Adrenal gland (tissue), 12 donors: Measurements from ENCODE around the gene THADA. TPM values are rescaled to one million over a fixed set of nuclear protein-coding genes. Genes with fewer than 3 reads are reported as not detected.

ENCODE experiments used
- DNase-seq, 7 donors: peaks; one replicate each; pipeline ENCODE4 v3.0.0-alpha.2; 2019 to 2020
- H3K27ac ChIP-seq, 5 donors: fragments of 200-600 bp; sonication (generic) in 4 of 5; 1 replicate in 3 of 5; 2 replicates in 2 of 5; pipeline versions ENCODE4 v1.5.1 to v1.8.0; 2016 to 2020; ENCODE audit warnings: mild to moderate bottlenecking in 1 of 5
- H3K27me3 ChIP-seq: fragments of 200-600 bp; 2 replicates; pipeline ENCODE4 v1.8.0; 2021
- H3K36me3 ChIP-seq, 2 donors: fragments of 200-600 bp; replicated peaks in 1 of 2; 1 replicate in 1 of 2; 2 replicates in 1 of 2; pipeline versions ENCODE4 v1.5.1 to v1.8.0; 2018 to 2022
- H3K4me1 ChIP-seq, 2 donors: fragments of 200-600 bp; replicated peaks in 1 of 2; 1 replicate in 1 of 2; 2 replicates in 1 of 2; pipeline versions ENCODE4 v1.5.1 to v1.8.0; 2018 to 2021
- H3K4me3 ChIP-seq, 4 donors: fragments of 200-600 bp; sonication (generic) in 3 of 4; one replicate each; pipeline ENCODE4 v1.5.1; 2016 to 2018
- H3K9me3 ChIP-seq, 3 donors: fragments of 200-600 bp; sonication (generic) in 1 of 3; replicated peaks in 1 of 3; 1 replicate in 2 of 3; 2 replicates in 1 of 3; pipeline versions ENCODE4 v1.5.1 to v1.8.0; 2016 to 2021
- POLR2A ChIP-seq, 2 donors: fragments of 450-650 bp; IDR thresholded peaks; one replicate each; pipeline ENCODE4 v1.6.1; 2017; ENCODE audit warnings: antibody characterized with exemption in 2 of 2, mild to moderate bottlenecking in 2 of 2, moderate library complexity in 1 of 2
- WGBS, 4 donors: extraction: QIAGEN DNeasy Blood & Tissue Kit in 2 of 4; methylation state at CpG; one replicate each; pipeline versions ENCODE4 v1.1.5 to v1.1.7; 2013 to 2017; 5-methylcytosine and 5-hydroxymethylcytosine counted together
- intact Hi-C, 2 donors: fragments of 100-400 bp; cut with DNase I; formaldehyde crosslinking; loops; one replicate each; pipeline versions ENCODE4 v1.14.1 to v1.15.0; 2022 to 2023
- polyA plus RNA-seq, 3 donors: library from polyadenylated mRNA; stranded (reverse); fragments of 200-250 nt in 2 of 3; fragments of 350-450 nt in 1 of 3; fragmentation: Illumina TruSeq in 1 of 3; extraction: RNeasy Lipid Tissue Mini Kit (QIAGEN cat#74804) in 1 of 3; gene quantifications; one replicate each; pipeline ENCODE4 v1.2.3, GENCODE V29; 2013 to 2014
- total RNA-seq, 9 donors: library from RNA; depleted of rRNA in 4 of 9; stranded (reverse); fragments of >200 nt in 4 of 9; fragments of 120-200 nt in 1 of 9; fragmentation: NEBNext Ultra II Directional in 1 of 9; extraction: Animal tissue kit (Norgen Biotek cat#: 25700) in 1 of 9; gene quantifications; one replicate each; pipeline versions ENCODE4 v1.1.0 to v1.2.4, GENCODE V29; 2013 to 2023
- TF ChIP-seq, protein P1 (sequence below), 6 experiments: fragments of 450-650 bp in 4 of 6; fragments of 200-600 bp in 2 of 6; sonication (generic) in 1 of 6; IDR thresholded peaks; 1 replicate in 5 of 6; 2 replicates in 1 of 6; pipeline versions ENCODE4 v1.5.1 to v1.8.0; 2016 to 2021; ENCODE audit warnings: antibody characterized with exemption in 6 of 6, mild to moderate bottlenecking in 2 of 6, moderate library complexity in 1 of 6
- donor health status: healthy with polysubstance abuse.
- donor health status: Bipolar disorder and iron deficiency.
- donor health status: DM: yes; HTN: yes; CAD: no.
- donor health status: DM: no; HTN: no; CAD: no.
- donor health status: DM: no; HTN: no; CAD: no.
- donor health status: DM: yes; HTN: yes; CAD: no.

THADA gene
- total and polyA plus RNA-seq, 12 donors: 14.1 to 38.4 (median 25.4) TPM

DNA sequence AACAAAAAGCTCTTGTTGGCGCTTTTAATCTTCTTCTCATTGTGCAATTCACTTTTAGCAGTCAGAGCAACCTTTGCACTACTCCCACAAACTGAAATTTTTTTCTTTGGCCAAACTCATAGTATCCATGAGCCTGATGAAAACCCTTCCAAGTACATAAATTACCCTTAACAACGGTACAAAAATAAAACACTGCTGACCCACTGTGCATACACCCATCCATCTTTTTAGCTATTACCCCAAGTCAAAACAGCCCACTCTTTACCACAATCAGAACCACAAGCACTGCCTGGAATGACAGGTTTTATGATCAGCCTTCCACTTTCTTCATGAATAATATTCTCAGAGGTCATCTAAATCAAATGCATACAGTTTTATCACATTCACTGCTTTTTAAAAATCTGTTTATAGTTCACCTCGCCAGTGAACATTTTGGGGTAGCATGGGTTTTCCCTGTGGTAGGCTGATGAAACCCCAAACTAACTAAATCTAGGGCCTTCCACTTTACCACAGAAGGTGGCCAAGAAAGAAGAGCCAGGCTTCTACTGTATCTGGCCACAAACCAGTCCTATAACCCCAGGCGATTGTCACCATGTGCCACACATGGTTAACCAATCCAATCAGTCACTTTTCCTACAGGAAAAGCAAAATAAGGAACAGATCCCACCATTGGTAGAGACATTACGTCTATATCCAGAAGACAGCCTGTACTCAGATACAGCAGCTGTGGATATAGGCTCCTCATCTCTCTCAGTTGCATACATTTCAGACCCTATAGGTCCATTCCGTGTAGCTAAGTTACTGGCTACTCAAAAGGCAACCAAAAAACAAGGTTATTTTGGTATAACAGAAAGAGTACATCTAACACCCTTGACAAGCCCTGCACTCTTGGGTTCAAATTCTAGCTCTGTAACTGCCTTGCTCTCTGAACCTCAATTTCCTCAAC lies 171.3 kb downstream of the THADA start:
- no peaks in the 10 kb centered on the region for H3K9me3 ChIP-seq
- no peak for DNase-seq
- no peak overlapping the region for H3K4me3 ChIP-seq
- 69 to 76% (median 72%) methylated on average over 6 of the region's 6 CpGs for WGBS, 4 donors
- peaks cover 27 to 44% of the 10 kb centered on the region in 2 donors for H3K4me1 ChIP-seq
- no peaks in the 10 kb centered on the region for H3K36me3 ChIP-seq
- intact Hi-C loops: no loop called here
- TF ChIP-seq, protein P1, sequence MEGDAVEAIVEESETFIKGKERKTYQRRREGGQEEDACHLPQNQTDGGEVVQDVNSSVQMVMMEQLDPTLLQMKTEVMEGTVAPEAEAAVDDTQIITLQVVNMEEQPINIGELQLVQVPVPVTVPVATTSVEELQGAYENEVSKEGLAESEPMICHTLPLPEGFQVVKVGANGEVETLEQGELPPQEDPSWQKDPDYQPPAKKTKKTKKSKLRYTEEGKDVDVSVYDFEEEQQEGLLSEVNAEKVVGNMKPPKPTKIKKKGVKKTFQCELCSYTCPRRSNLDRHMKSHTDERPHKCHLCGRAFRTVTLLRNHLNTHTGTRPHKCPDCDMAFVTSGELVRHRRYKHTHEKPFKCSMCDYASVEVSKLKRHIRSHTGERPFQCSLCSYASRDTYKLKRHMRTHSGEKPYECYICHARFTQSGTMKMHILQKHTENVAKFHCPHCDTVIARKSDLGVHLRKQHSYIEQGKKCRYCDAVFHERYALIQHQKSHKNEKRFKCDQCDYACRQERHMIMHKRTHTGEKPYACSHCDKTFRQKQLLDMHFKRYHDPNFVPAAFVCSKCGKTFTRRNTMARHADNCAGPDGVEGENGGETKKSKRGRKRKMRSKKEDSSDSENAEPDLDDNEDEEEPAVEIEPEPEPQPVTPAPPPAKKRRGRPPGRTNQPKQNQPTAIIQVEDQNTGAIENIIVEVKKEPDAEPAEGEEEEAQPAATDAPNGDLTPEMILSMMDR (IDR thresholded peaks at IDR 0.05): no peak
- no peak for TF ChIP-seq POLR2A (IDR thresholded peaks at IDR 0.05)
- H3K27me3 ChIP-seq: no peaks in the 10 kb centered on the region
- H3K27ac ChIP-seq: peak overlapping the region in 1 of 5 donors; percentile 1

DNA sequence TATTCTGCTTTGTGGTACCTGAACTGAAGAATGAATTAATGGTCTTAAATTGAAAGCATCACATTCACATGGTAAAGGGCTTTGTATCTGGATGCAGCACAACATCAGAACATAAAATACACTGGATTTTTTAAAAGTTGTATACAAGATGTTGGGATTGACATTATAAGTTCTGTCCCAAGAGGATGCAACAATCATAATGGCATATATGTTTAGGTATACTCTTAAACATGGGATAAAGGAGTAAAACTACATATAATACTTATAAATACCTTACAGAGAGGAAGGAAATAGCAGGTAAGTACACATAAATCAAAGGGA lies 171.9 kb downstream of the THADA start:
- no peaks in the 10 kb centered on the region for H3K9me3 ChIP-seq
- intact Hi-C loops: no loop called here
- DNase-seq: no peak
- peaks cover 27 to 42% of the 10 kb centered on the region in 2 donors for H3K4me1 ChIP-seq
- no peak overlapping the region for H3K27ac ChIP-seq
- no peaks in the 10 kb centered on the region for H3K27me3 ChIP-seq
- no peak for TF ChIP-seq POLR2A (IDR thresholded peaks at IDR 0.05)
- TF ChIP-seq, protein P1 (IDR thresholded peaks at IDR 0.05): no peak
- H3K4me3 ChIP-seq: no peak overlapping the region
- no peaks in the 10 kb centered on the region for H3K36me3 ChIP-seq

DNA sequence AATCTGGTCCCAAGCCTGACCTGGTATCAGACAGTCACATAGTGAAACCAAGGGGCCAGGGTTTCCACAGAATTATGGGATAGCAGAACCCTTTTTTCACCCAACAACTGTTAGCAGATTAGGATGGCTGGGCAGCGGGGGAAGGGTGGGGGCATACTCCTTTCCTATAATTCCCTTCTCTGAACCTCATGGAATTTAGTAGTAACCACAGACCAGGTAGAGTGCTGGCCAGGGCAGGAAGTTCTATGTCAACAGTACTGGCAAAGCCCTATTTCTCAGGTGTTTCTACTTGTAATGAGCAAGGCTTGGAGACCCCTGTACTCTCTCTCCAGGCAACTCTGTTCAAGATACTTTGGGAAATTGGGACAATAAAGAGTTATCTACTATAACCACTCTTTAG lies 174.6 kb downstream of the THADA start:
- intact Hi-C loops: no loop called here
- no peaks in the 10 kb centered on the region for H3K9me3 ChIP-seq
- H3K4me3 ChIP-seq: no peak overlapping the region
- TF ChIP-seq, protein P1 (IDR thresholded peaks at IDR 0.05): no peak
- TF ChIP-seq POLR2A (IDR thresholded peaks at IDR 0.05): no peak
- no peaks in the 10 kb centered on the region for H3K36me3 ChIP-seq
- no peak for DNase-seq
- H3K27ac ChIP-seq: no peak overlapping the region
- H3K27me3 ChIP-seq: no peaks in the 10 kb centered on the region
- WGBS, 4 donors: 88 to 100% (median 97%) methylated on average over 1 of the region's 1 CpG
- peaks cover 16 to 44% of the 10 kb centered on the region in 2 donors for H3K4me1 ChIP-seq

DNA sequence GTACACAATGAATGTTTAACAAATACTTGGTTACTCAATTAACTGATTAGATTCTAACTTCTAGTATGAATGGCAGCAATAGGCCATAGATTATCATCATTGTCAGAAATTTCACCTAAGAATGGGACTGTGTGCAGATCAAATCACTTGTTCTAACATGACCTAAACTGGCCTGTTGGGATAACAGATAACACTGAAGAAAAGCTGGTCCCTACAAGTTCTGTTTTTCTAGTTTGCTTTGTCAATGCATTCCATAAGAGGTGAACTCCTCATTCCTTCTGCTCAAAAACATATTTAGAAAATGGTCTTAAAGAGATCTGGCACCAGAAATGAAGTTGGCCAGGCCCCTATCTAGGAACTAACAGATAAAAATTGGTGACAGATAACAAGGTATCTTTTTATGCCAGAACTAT lies 175.4 kb downstream of the THADA start:
- H3K27ac ChIP-seq: no peak overlapping the region
- TF ChIP-seq, protein P1 (IDR thresholded peaks at IDR 0.05): no peak
- no peak for TF ChIP-seq POLR2A (IDR thresholded peaks at IDR 0.05)
- peak in 1 of 7 donors; percentile 19 for DNase-seq
- H3K27me3 ChIP-seq: no peaks in the 10 kb centered on the region
- H3K4me3 ChIP-seq: no peak overlapping the region
- no peaks in the 10 kb centered on the region for H3K9me3 ChIP-seq
- intact Hi-C loops: no loop called here
- H3K36me3 ChIP-seq: no peaks in the 10 kb centered on the region
- H3K4me1 ChIP-seq: peaks cover 9 to 40% of the 10 kb centered on the region in 2 donors
